HepG2 (cell line): ENCODE results near the gene PSMG3. TPM values are rescaled to one million over a fixed set of nuclear protein-coding genes. Genes with fewer than 3 reads are reported as not detected.

ENCODE experiments used
- ATF3 ChIP-seq: sonication (generic); formaldehyde crosslinking; IDR thresholded peaks from 2 replicates; pipeline ENCODE4 v1.4.0; 2020; ENCODE audit warnings: missing genetic modification reagents
- CHD2 ChIP-seq: IDR thresholded peaks from 2 replicates; pipeline ENCODE4 v1.6.1; 2011; ENCODE audit warnings: low read depth, low read length, improper control_type of control experiment
- CSRNP2 ChIP-seq: sonication (generic); formaldehyde crosslinking; conservative IDR thresholded peaks from 2 replicates; pipeline ENCODE4 v1.8.0; 2022; ENCODE audit warnings: low read depth, missing genetic modification reagents
- FOXC1 ChIP-seq: sonication (generic); formaldehyde crosslinking; IDR thresholded peaks from 2 replicates; pipeline ENCODE4 v1.8.0; 2022; ENCODE audit warnings: mild to moderate bottlenecking, missing genetic modification reagents, borderline replicate concordance
- GLI4 ChIP-seq: sonication (generic); formaldehyde crosslinking; IDR thresholded peaks from 2 replicates; pipeline ENCODE4 v1.5.1; 2020; ENCODE audit warnings: missing genetic modification reagents, mild to moderate bottlenecking, moderate library complexity, borderline replicate concordance
- HMGA1 ChIP-seq: sonication (generic); formaldehyde crosslinking; conservative IDR thresholded peaks from 2 replicates; pipeline ENCODE4 v1.4.0; 2020; ENCODE audit warnings: missing genetic modification reagents
- IRF2 ChIP-seq: IDR thresholded peaks from 2 replicates; pipeline ENCODE4 v1.6.1; 2018; ENCODE audit warnings: missing genetic modification reagents, missing compliant biosample characterization
- JARID2 ChIP-seq: sonication (generic); formaldehyde crosslinking; IDR thresholded peaks from 2 replicates; pipeline ENCODE4 v1.8.1; 2023; ENCODE audit warnings: missing genetic modification reagents, inconsistent platforms; ENCODE audit not compliant: insufficient replicate concordance
- NFKBIZ ChIP-seq: IDR thresholded peaks from 2 replicates; pipeline ENCODE4 v1.6.1; 2018; ENCODE audit warnings: missing genetic modification reagents, missing compliant biosample characterization
- NR0B2 ChIP-seq: sonication (generic); formaldehyde crosslinking; IDR thresholded peaks from 2 replicates; pipeline ENCODE4 v1.4.0; 2020; ENCODE audit warnings: mild to moderate bottlenecking, missing genetic modification reagents
- PCBP1 ChIP-seq: fragments of 200-400 bp; formaldehyde crosslinking; IDR thresholded peaks from 2 replicates; pipeline ENCODE4 v1.6.1; 2017; ENCODE audit warnings: mild to moderate bottlenecking, low read depth, low read length, borderline replicate concordance
- PHF21A ChIP-seq: sonication (generic); formaldehyde crosslinking; IDR thresholded peaks from 2 replicates; pipeline ENCODE4 v1.5.0; 2020; ENCODE audit warnings: mild to moderate bottlenecking, missing genetic modification reagents
- SMAD9 ChIP-seq: sonication (generic); formaldehyde crosslinking; IDR thresholded peaks from 2 replicates; pipeline ENCODE4 v1.5.1; 2020; ENCODE audit warnings: mild to moderate bottlenecking, missing genetic modification reagents
- TOE1 ChIP-seq: sonication (generic); formaldehyde crosslinking; IDR thresholded peaks from 2 replicates; pipeline ENCODE4 v1.4.0; 2020; ENCODE audit warnings: mild to moderate bottlenecking, missing genetic modification reagents
- TP53 ChIP-seq: sonication (generic); formaldehyde crosslinking; conservative IDR thresholded peaks from 2 replicates; pipeline ENCODE4 v1.4.0; 2020; ENCODE audit warnings: missing genetic modification reagents
- ZBED4 ChIP-seq: sonication (generic); formaldehyde crosslinking; IDR thresholded peaks from 2 replicates; pipeline ENCODE4 v1.4.0; 2020; ENCODE audit warnings: missing genetic modification reagents, borderline replicate concordance
- ZFX ChIP-seq: sonication (generic); formaldehyde crosslinking; IDR thresholded peaks from 2 replicates; pipeline ENCODE4 v1.4.0; 2020; ENCODE audit warnings: mild to moderate bottlenecking, low read depth, missing genetic modification reagents, moderate library complexity
- ZNF143 ChIP-seq: sonication (generic); formaldehyde crosslinking; IDR thresholded peaks from 2 replicates; pipeline ENCODE4 v1.4.0; 2020; ENCODE audit warnings: missing genetic modification reagents
- ZNF350 ChIP-seq: sonication (generic); formaldehyde crosslinking; IDR thresholded peaks from 2 replicates; pipeline ENCODE4 v1.4.0; 2020; ENCODE audit warnings: mild to moderate bottlenecking, low read depth, missing genetic modification reagents, borderline replicate concordance
- ZNF414 ChIP-seq: sonication (generic); formaldehyde crosslinking; IDR thresholded peaks from 2 replicates; pipeline ENCODE4 v1.5.0; 2020; ENCODE audit warnings: missing genetic modification reagents
- ZNF589 ChIP-seq: sonication (generic); formaldehyde crosslinking; conservative IDR thresholded peaks from 2 replicates; pipeline ENCODE4 v1.8.0; 2022; ENCODE audit warnings: mild to moderate bottlenecking, moderate library complexity, missing genetic modification reagents
- ZNF768 ChIP-seq: sonication (generic); formaldehyde crosslinking; IDR thresholded peaks from 2 replicates; pipeline ENCODE4 v1.4.0; 2020; ENCODE audit warnings: missing genetic modification reagents
- polyA plus RNA-seq, 8 experiments: library from polyadenylated mRNA; depleted of rRNA in 3 of 8; stranded (reverse) in 7 of 8; unstranded in 1 of 8; fragments of >200 nt; fragmentation: Illumina TruSeq in 4 of 8; extraction: Trizol in 4 of 8; gene quantifications; 2 replicates each; pipeline versions ENCODE4 v1.2.1 to v1.2.3, GENCODE V29; 2011 to 2016; ENCODE audit warnings: low read depth in 4 of 8, missing spikeins in 1 of 8, mixed read lengths in 1 of 8; ENCODE audit not compliant: insufficient read depth in 1 of 8
- total RNA-seq, 5 experiments: library from RNA; depleted of rRNA; stranded (reverse); fragments of >200 nt; fragmentation: Illumina TruSeq; extraction: Trizol; gene quantifications; 2 replicates each; pipeline ENCODE4 v1.2.3, GENCODE V29; 2016; ENCODE audit warnings: low read depth in 1 of 5

PSMG3 gene
- total and polyA plus RNA-seq, 2 of the 13 experiments (the other 11 are each of a cell fraction or from before 2014, with no cell fraction given) = 29.6 to 48.4 TPM

- no peak for TF ChIP-seq FOXC1 (CRISPR knock-in tag)
- peak; percentile 68 for TF ChIP-seq ZNF768 (CRISPR knock-in tag)
- TF ChIP-seq GLI4 (CRISPR knock-in tag) = 0 out of 2 replicates have a peak, but pooled peaks have one; percentile 56
- no peak for TF ChIP-seq JARID2
- no peak for TF ChIP-seq ZNF589 (CRISPR knock-in tag)
- no peak; the same call in 1 of the 2 replicates for TF ChIP-seq TP53 (CRISPR knock-in tag)
- TF ChIP-seq NR0B2 (CRISPR knock-in tag) = peak; percentile 60
- no peak for TF ChIP-seq HMGA1 (CRISPR knock-in tag)
- TF ChIP-seq SMAD9 = no peak
- TF ChIP-seq IRF2 (CRISPR knock-in tag) = 0 out of 2 replicates have a peak, but pooled peaks have one; percentile 32
- no peak for TF ChIP-seq PCBP1
- TF ChIP-seq ATF3 = no peak
- peak; percentile 74 for TF ChIP-seq ZNF350 (CRISPR knock-in tag)
- TF ChIP-seq CHD2 = 0 out of 2 replicates have a peak, but pooled peaks have one; percentile 30
- TF ChIP-seq NFKBIZ = 0 out of 2 replicates have a peak, but pooled peaks have one; percentile 38
- TF ChIP-seq PHF21A (CRISPR knock-in tag) = peak; percentile 62; the same call in 1 of the 2 replicates
- no peak for TF ChIP-seq CSRNP2 (CRISPR knock-in tag)
- TF ChIP-seq ZBED4 = peak; percentile 83
- no peak for TF ChIP-seq TOE1 (CRISPR knock-in tag)
- peak; percentile 86 for TF ChIP-seq ZFX (CRISPR knock-in tag)
- no peak for TF ChIP-seq ZNF414
- TF ChIP-seq ZNF143 = no peak
These were observed at the start of gene PSMG3 (continued) for GRCh38 chr7:1569833-1570632.
